ENCODE results near the gene RNF214.
"Not testable (repeated sequence)": the region's sequence is repeated elsewhere in the genome, so short reads cannot be mapped to it uniquely, and the experiment has no call there.

RNF214 gene

GRCh38 chr11:117229931-117230285 lies 2.6 kb upstream of the RNF214 start:
- in situ Hi-C loops (cut with HindIII; ENCODE audit: low sequenced_read_pairs) = no loop called here

DNA sequence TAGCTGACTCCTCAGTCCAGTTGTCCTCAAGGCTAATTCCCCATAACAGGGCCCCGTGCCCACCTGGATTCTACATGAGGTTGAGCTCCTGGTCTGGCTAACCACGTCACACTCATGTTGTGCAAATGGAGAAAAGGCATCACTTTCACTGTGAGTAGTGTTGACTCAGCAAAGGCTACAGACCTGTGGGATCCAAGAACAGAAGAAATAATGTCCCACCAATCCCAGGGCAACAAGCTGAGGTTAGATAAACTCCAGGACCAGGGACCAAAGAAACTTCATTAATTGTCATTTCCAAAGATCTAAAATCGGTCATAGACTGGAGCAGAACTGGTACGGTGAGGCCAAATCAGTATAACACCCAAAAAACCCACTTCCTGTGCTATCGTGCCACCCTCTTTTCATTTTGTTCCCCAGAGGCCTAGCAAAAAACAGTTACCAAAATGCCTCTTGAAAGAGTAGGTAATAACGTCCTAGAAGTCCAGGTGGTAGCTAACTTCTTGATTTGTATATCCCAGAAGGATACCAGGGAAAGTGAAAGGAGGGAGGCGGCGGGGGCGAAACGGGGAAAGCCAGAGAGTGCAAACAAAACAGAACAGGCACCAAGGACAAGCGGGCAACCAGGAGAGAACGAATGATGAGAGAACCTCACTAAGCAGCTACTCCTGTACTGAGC lies 2.0 kb upstream of the RNF214 start:
- in situ Hi-C loops (cut with HindIII; ENCODE audit: low sequenced_read_pairs) = no loop called here

DNA sequence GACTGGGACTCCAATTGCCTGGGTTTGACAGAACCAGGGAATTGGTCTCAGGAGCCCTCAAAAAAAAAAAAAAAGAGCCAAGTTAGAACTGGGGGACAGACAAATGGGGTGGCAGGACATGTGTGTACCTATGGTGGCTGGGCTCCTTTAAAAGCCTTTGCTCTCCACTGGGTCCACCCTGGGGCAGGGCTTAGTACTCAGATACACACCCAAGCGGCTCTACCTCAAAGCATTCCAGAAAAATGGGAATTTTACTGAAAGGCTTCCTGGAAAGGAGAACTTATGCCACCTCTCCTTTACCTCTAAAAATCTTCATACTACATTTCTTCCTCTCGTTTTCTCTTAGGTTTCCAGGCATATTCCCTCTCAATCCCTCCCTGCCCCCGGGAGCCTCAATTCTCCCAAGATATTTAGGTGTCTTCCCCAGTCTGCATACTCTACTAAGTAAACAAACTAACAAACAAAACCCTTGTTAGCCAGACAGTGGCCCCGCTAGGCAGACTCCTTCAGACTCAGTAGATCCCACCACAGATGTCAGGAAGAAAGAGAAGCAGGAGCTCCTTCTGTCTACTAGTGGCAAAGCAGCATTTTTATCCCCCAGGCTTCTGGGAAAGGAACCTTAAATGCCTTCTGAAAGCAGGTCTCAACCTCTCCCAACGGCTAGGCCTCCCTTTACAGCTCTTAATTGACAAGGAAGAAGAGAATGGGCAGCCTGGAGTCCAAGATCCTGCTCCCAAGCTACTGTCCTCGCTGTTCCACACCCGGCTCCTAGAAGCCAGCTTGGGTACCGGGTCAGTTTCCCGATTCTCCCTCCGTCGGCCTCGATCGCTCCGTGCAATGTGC lies 1.3 kb upstream of the RNF214 start:
- in situ Hi-C loops (cut with HindIII; ENCODE audit: low sequenced_read_pairs) = no loop called here

DNA sequence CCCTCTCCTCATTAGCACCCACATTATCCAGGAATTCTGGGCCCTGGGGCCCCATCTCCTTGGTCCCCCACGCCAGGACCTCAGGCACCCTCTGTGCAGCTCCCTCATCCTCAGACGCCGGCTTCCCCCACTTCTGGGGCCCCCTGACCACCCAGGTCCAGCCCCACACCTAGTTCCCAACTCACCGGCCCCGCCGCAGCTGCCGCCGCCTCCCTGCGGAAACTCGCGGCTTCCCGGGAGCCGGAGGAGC lies 704 bp upstream of the RNF214 start, which contains the start of gene PCSK7:
Gene PCSK7 (minus strand): TSS at position 232 of the 250 bp plus-strand sequence. CDS start 2,229 bp downstream, outside the sequence.
- in situ Hi-C loops (cut with HindIII; ENCODE audit: low sequenced_read_pairs) = no loop called here

DNA sequence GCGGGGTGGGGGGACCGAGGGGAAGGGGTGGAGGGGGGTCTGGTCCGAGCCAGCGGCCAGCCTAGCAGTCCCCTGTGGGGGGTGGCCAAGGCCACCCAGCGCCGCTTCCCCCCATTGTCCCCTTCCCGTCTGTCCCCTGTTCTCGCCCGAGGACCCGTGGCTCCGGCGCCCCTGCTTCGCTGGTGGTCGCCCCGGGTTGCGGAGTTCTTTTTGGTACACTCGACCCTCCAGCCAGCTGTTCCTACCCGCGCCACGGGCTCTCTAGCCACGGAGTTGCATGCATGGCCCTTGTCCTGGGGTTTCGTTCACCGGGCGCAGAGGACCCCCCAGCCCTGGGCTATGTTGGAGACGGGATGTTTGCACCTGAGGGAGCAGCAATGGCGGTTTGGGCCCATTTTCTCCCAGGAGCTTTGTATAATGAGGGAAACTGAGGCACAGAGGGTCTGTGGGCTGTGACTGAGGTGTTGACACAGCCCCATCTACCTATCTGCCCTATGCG lies 489 bp downstream of the RNF214 start:
- in situ Hi-C loops (cut with HindIII; ENCODE audit: low sequenced_read_pairs) = no loop called here

DNA sequence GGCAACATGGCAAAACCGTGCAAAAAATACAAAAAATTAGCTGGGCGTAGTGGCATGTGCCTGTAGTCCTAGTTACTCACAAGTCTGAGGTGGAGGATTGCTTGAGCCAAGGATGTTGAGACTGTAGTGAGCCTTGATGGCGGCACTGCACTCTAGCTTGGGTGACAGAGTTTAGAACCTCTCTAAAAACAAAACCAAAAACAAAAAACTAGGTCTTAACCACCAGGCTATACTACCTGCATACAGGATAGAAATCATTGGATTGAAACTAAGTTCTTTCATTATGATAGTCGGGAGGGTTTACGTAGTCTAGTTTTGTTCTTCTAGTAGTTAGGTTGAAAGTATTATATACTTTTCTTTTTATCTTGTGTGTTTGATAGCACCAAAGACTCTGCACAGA lies 5.8 kb downstream of the RNF214 start:
- in situ Hi-C loops (cut with HindIII; ENCODE audit: low sequenced_read_pairs) = loop anchor here (5.0 kb wide), 1 partner anchor 61 kb away; the partner anchor contains the start of gene SIDT2

GRCh38 chr11:117239295-117239694 lies 6.8 kb downstream of the RNF214 start:
- in situ Hi-C loops (cut with HindIII; ENCODE audit: low sequenced_read_pairs) = loop anchor here (5.0 kb wide), 1 partner anchor 62 kb away; the partner anchor contains the start of gene SIDT2

DNA sequence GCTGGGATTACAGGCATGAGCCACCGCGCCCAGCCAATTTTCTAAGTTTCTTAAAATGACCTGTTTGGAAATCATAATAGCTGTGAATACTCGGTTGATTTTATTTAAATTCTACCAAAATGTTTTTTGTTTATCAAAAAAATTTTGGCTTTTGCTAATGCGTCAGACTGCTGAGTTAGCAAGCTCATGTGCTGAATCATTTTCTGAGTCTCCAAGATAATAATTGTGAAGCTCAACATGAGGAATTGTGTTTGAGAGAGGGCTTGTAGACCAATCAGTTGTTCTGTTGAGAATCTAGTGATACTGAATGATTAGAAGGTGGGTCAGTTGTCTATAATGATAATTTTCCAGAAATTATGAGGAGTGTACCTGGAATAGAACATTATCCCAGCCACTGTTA lies 15.9 kb downstream of the RNF214 start:
- in situ Hi-C loops (cut with HindIII; ENCODE audit: low sequenced_read_pairs) = no loop called here

- in situ Hi-C loops (cut with HindIII; ENCODE audit: low sequenced_read_pairs) = no loop called here
Measured at GRCh38 chr11:117249571-117249970, 17.1 kb downstream of the RNF214 start.

DNA sequence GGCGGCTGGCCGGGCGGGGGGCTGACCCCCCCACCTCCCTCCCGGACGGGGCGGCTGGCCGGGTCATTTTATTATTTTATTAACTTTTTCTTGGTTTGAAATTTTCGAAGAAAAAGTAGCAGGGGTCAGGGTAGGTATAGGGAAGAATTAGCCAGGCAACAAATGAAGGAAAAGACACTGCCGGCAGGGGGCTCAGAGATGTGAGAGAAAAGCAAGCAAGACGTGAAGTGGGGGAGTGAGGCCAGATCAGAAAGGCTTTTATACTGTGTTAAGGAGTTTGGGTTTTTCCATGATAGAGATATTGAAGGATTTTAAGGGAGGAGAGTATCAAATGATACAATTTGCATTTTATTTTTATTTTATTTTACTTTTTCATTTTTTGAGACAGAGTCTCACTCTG lies 19.0 kb downstream of the RNF214 start:
- in situ Hi-C loops (cut with HindIII; ENCODE audit: low sequenced_read_pairs) = no loop called here

- in situ Hi-C loops (cut with HindIII; ENCODE audit: low sequenced_read_pairs) = no loop called here
Measured at GRCh38 chr11:117255966-117256365, 23.5 kb downstream of the RNF214 start.

GRCh38 chr11:117256573-117256972 lies 24.1 kb downstream of the RNF214 start:
- in situ Hi-C loops (cut with HindIII; ENCODE audit: low sequenced_read_pairs) = no loop called here

- in situ Hi-C loops (cut with HindIII; ENCODE audit: low sequenced_read_pairs) = no loop called here
Measured at GRCh38 chr11:117258576-117258975, 26.1 kb downstream of the RNF214 start.

DNA sequence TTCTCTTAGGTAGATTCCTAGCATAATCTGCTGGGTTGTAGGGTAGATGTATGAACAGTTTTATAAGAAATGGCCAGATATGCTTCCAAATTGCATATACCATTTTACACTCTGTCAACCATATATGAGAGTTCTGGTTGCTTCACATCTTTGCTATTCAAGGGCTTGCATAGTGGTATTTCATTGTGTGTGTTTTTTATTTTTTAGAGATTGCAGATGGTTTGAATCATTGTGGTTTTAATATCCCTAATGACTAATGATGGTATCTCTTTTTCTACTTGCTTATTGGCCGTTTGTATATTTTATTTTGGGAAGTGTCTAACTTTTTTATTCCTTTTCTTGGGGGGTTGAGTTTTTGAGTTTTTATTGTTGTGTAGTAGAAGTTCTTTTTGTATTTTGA lies 26.9 kb downstream of the RNF214 start:
- in situ Hi-C loops (cut with HindIII; ENCODE audit: low sequenced_read_pairs) = no loop called here

DNA sequence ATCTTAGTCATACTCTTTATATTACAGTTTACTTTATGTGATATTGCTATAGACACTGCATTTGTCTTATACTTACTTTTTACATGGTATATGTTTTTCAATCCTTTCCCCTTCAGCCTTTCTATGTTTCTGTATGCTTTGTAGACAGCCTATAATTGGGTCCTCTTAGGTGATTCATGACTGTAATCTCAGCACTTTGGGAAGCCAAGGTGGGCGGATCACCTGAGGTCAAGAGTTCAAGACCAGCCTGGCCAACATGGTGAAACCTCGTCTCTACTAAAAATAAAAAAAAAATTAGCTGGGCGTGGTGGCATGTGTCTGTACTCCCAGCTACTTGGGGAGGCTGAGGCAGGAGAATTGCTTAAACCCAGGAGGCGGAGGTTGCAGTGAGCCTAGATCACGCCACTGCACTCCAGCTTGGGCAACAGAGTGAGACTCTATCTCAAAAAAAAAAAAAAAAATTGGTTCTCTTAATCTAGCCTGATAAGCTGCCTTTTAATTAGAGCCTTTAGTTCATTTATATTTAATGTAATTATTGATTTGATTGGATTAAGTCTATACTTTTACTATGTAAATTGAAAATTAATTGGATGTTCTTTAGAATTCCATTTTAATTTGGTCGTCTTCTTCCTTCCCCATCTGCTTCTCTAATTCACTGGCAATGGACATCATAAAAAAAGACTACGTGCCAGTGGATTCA lies 32.3 kb downstream of the RNF214 start:
- in situ Hi-C loops (cut with HindIII; ENCODE audit: low sequenced_read_pairs) = not testable (repeated sequence)

DNA sequence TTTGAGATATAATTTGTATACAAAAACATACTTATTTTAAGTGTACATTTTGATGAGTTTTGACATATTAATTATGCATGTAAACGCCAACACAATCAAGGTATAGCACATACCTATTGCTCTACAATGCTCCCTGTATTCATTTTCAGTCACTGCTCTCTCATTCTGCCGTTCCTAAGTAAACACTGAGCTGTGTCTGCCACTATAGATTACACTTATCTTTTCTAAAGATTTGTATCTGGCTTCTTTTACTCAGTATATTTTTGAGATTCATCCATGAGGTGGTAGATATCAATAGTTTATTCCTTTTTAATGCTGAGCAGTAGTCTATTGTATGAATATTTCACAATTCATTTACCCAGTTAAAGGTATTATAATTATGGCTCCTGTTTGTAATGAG lies 33.3 kb downstream of the RNF214 start:
- in situ Hi-C loops (cut with HindIII; ENCODE audit: low sequenced_read_pairs) = no loop called here

GRCh38 chr11:117269856-117270255 lies 37.4 kb downstream of the RNF214 start:
- in situ Hi-C loops (cut with HindIII; ENCODE audit: low sequenced_read_pairs) = no loop called here

DNA sequence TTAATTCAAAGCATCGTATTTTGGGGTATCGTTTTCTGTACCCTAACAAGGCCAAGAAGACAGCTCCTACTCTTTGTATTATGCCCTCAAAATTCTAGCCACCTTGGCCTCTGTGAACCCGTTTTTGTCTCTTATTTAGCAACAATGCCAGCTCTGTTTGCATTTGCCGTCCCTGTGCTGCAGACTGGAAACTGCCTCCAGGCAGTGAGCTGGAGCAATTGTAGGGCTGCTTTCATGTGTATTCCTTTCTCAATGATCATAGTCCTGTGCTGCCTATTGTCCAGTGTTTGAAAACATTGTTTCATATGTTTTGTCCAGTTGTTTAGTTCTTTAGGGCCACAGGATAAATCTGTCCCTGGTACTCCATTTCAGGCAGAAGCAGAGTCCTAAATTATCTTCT lies 38.7 kb downstream of the RNF214 start:
- in situ Hi-C loops (cut with HindIII; ENCODE audit: low sequenced_read_pairs) = no loop called here

DNA sequence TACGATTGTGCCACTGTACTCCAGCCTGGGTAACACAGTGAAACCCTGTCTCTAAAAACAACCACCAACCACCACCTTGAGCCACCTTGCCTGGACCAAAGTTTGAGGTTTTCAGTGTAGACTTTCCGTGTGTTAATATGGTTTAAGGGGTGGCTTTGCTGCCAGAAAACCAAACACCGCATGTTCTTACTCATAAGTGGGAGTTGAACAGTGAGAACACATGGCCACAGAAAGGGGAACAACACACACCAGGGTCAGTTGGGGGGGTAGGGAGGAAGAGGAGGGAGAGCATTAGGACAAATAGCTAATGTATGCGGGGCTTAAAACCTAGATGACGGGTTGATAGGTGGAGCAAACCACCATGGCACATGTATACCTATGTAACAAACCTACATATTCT lies 39.7 kb downstream of the RNF214 start:
- in situ Hi-C loops (cut with HindIII; ENCODE audit: low sequenced_read_pairs) = not testable (repeated sequence)

GRCh38 chr11:117273550-117274289 lies 41.2 kb downstream of the RNF214 start:
- in situ Hi-C loops (cut with HindIII; ENCODE audit: low sequenced_read_pairs) = no loop called here

- in situ Hi-C loops (cut with HindIII; ENCODE audit: low sequenced_read_pairs) = no loop called here
Measured at GRCh38 chr11:117278347-117278746, 45.9 kb downstream of the RNF214 start.

Data from endothelial cell of hepatic sinusoid (primary cell).